Activated CD4-positive, alpha-beta T cell treated with anti-CD3 and anti-CD28 coated beads, Interleukin-2, amount 10 ng/mL, durations not matched to agents 7 days and 5 days (primary cell): ENCODE data around the gene DGKB. TPM values are rescaled to one million over a fixed set of nuclear protein-coding genes. Genes with fewer than 3 reads are reported as not detected.

Source experiments
- CTCF ChIA-PET: fragments of 350-600 bp; sonication (Branson Sonifier 250); formaldehyde crosslinking; loops from one replicate; lab custom pipeline; 2021; ENCODE audit warnings: antibody characterized with exemption; lab: Charles Lee
- POLR2A ChIA-PET: fragments of 350-600 bp; sonication (Branson Sonifier 250); formaldehyde crosslinking; loops from one replicate; lab custom pipeline; 2021; ENCODE audit warnings: antibody characterized with exemption; lab: Charles Lee
- DNase-seq: peaks from one replicate; pipeline ENCODE4 v3.0.0-alpha.2; 2020
- H3K27ac Mint-ChIP-seq: one replicate; pipeline ENCODE4 v1.8.0; 2021; ENCODE audit warnings: mild to moderate bottlenecking, moderate library complexity, mixed read lengths
- H3K27me3 Mint-ChIP-seq: one replicate; pipeline ENCODE4 v1.8.0; 2021; ENCODE audit warnings: mixed read lengths
- H3K36me3 Mint-ChIP-seq: one replicate; pipeline ENCODE4 v1.8.0; 2021; ENCODE audit warnings: low read depth, mixed read lengths
- H3K4me1 Mint-ChIP-seq: one replicate; pipeline ENCODE4 v1.8.0; 2021; ENCODE audit warnings: mixed read lengths
- H3K4me3 Mint-ChIP-seq: one replicate; pipeline ENCODE4 v1.8.0; 2021; ENCODE audit warnings: mild to moderate bottlenecking, moderate library complexity, mixed read lengths
- H3K9me3 Mint-ChIP-seq: one replicate; pipeline ENCODE4 v1.8.0; 2021; ENCODE audit warnings: mixed read lengths
- total RNA-seq, 2 experiments: library from RNA; stranded (reverse); gene quantifications; one replicate each; pipeline ENCODE4 v1.2.3, GENCODE V29; 2021

DGKB gene
- total RNA-seq, 2 experiments from 2014 or later, result not detected

GRCh38 chr7:14685167-14685566, 217.4 kb downstream of the DGKB start:
- POLR2A ChIA-PET, result no interaction called here
- H3K27me3 Mint-ChIP-seq, result no peaks in the 10 kb centered on the region
- DNase-seq, result no peak
- H3K4me3 Mint-ChIP-seq, result no peak overlapping the region
- H3K36me3 Mint-ChIP-seq, result no peaks in the 10 kb centered on the region
- CTCF ChIA-PET, result no interaction called here
- no peaks in the 10 kb centered on the region for H3K9me3 Mint-ChIP-seq
- H3K27ac Mint-ChIP-seq, result no peak overlapping the region
- H3K4me1 Mint-ChIP-seq, result no peaks in the 10 kb centered on the region

- Mint-ChIP-seq H3K4me1 (no peaks in the 10 kb centered on the region), H3K27ac (no peak overlapping the region), H3K27me3 (no peaks in the 10 kb centered on the region), H3K4me3 (no peak overlapping the region), H3K9me3 (no peaks in the 10 kb centered on the region), H3K36me3 (no peaks in the 10 kb centered on the region)
- no peak for DNase-seq
- ChIA-PET CTCF (no interaction called here), POLR2A (no interaction called here)
Measured at GRCh38 chr7:14682910-14683465, 219.6 kb downstream of the DGKB start.

GRCh38 chr7:14676896-14677295, 225.7 kb downstream of the DGKB start:
- POLR2A ChIA-PET, result no interaction called here
- no peaks in the 10 kb centered on the region for H3K36me3 Mint-ChIP-seq

GRCh38 chr7:14673202-14673601, 229.3 kb downstream of the DGKB start:
- no peaks in the 10 kb centered on the region for H3K9me3 Mint-ChIP-seq
- H3K27me3 Mint-ChIP-seq, result no peaks in the 10 kb centered on the region
- H3K4me1 Mint-ChIP-seq, result no peaks in the 10 kb centered on the region
- H3K36me3 Mint-ChIP-seq, result no peaks in the 10 kb centered on the region
- no peak for DNase-seq
- ChIA-PET CTCF (no interaction called here), POLR2A (no interaction called here)
- no peak overlapping the region for H3K27ac Mint-ChIP-seq
- no peak overlapping the region for H3K4me3 Mint-ChIP-seq

More at GRCh38 chr7:14676896-14677295, 225.7 kb downstream of the DGKB start:
- CTCF ChIA-PET, result no interaction called here
- Mint-ChIP-seq H3K9me3 (no peaks in the 10 kb centered on the region), H3K4me1 (no peaks in the 10 kb centered on the region), H3K27me3 (no peaks in the 10 kb centered on the region), H3K27ac (no peak overlapping the region), H3K4me3 (no peak overlapping the region)
- DNase-seq, result no peak

- Mint-ChIP-seq H3K9me3 (no peaks in the 10 kb centered on the region), H3K4me3 (no peak overlapping the region), H3K27ac (no peak overlapping the region), H3K4me1 (no peaks in the 10 kb centered on the region), H3K36me3 (no peaks in the 10 kb centered on the region), H3K27me3 (no peaks in the 10 kb centered on the region)
- POLR2A ChIA-PET, result no interaction called here
- CTCF ChIA-PET, result no interaction called here
- no peak for DNase-seq
Measured at GRCh38 chr7:14666913-14667312, 235.6 kb downstream of the DGKB start.

- no peaks in the 10 kb centered on the region for H3K9me3 Mint-ChIP-seq
- no peaks in the 10 kb centered on the region for H3K36me3 Mint-ChIP-seq
- no peaks in the 10 kb centered on the region for H3K27me3 Mint-ChIP-seq
- H3K4me3 Mint-ChIP-seq, result no peak overlapping the region
- DNase-seq, result no peak
- ChIA-PET CTCF (no interaction called here), POLR2A (no interaction called here)
- no peak overlapping the region for H3K27ac Mint-ChIP-seq
- no peaks in the 10 kb centered on the region for H3K4me1 Mint-ChIP-seq
Measured at GRCh38 chr7:14666304-14666703, 236.2 kb downstream of the DGKB start.

GRCh38 chr7:14639801-14640200, 262.8 kb downstream of the DGKB start:
- Mint-ChIP-seq H3K4me3 (no peak overlapping the region), H3K9me3 (peaks cover 12% of the 10 kb centered on the region), H3K36me3 (no peaks in the 10 kb centered on the region), H3K4me1 (no peaks in the 10 kb centered on the region), H3K27ac (no peak overlapping the region), H3K27me3 (no peaks in the 10 kb centered on the region)
- ChIA-PET CTCF (no interaction called here), POLR2A (no interaction called here)
- DNase-seq, result no peak

GRCh38 chr7:14639329-14639728, 263.2 kb downstream of the DGKB start:
- CTCF ChIA-PET, result no interaction called here
- POLR2A ChIA-PET, result no interaction called here
- Mint-ChIP-seq H3K27me3 (no peaks in the 10 kb centered on the region), H3K27ac (no peak overlapping the region), H3K9me3 (peaks cover 12% of the 10 kb centered on the region), H3K36me3 (no peaks in the 10 kb centered on the region), H3K4me3 (no peak overlapping the region), H3K4me1 (no peaks in the 10 kb centered on the region)
- no peak for DNase-seq

- no peak overlapping the region for H3K27ac Mint-ChIP-seq
- H3K27me3 Mint-ChIP-seq, result no peaks in the 10 kb centered on the region
- DNase-seq, result no peak
- ChIA-PET CTCF (no interaction called here), POLR2A (no interaction called here)
- no peaks in the 10 kb centered on the region for H3K4me1 Mint-ChIP-seq
- H3K36me3 Mint-ChIP-seq, result no peaks in the 10 kb centered on the region
- H3K9me3 Mint-ChIP-seq, result peaks cover 2% of the 10 kb centered on the region
- no peak overlapping the region for H3K4me3 Mint-ChIP-seq
Measured at GRCh38 chr7:14637968-14638367, 264.6 kb downstream of the DGKB start.

GRCh38 chr7:14635955-14636354, 266.6 kb downstream of the DGKB start:
- ChIA-PET POLR2A (no interaction called here), CTCF (no interaction called here)
- H3K36me3 Mint-ChIP-seq, result no peaks in the 10 kb centered on the region
- no peaks in the 10 kb centered on the region for H3K4me1 Mint-ChIP-seq
- H3K4me3 Mint-ChIP-seq, result no peak overlapping the region
- H3K27ac Mint-ChIP-seq, result no peak overlapping the region
- no peaks in the 10 kb centered on the region for H3K27me3 Mint-ChIP-seq
- H3K9me3 Mint-ChIP-seq, result no peaks in the 10 kb centered on the region
- DNase-seq, result no peak

- DNase-seq, result no peak
- Mint-ChIP-seq H3K27ac (no peak overlapping the region), H3K9me3 (no peaks in the 10 kb centered on the region), H3K36me3 (no peaks in the 10 kb centered on the region), H3K4me3 (no peak overlapping the region), H3K27me3 (no peaks in the 10 kb centered on the region), H3K4me1 (no peaks in the 10 kb centered on the region)
- POLR2A ChIA-PET, result no interaction called here
- CTCF ChIA-PET, result no interaction called here
Measured at GRCh38 chr7:14630048-14630447, 272.5 kb downstream of the DGKB start.

- no peaks in the 10 kb centered on the region for H3K9me3 Mint-ChIP-seq
- H3K36me3 Mint-ChIP-seq, result no peaks in the 10 kb centered on the region
- no peak overlapping the region for H3K27ac Mint-ChIP-seq
- H3K27me3 Mint-ChIP-seq, result no peaks in the 10 kb centered on the region
- ChIA-PET POLR2A (no interaction called here), CTCF (no interaction called here)
- H3K4me1 Mint-ChIP-seq, result no peaks in the 10 kb centered on the region
- H3K4me3 Mint-ChIP-seq, result no peak overlapping the region
- DNase-seq, result no peak
Measured at GRCh38 chr7:14628516-14628915, 274.0 kb downstream of the DGKB start.

- ChIA-PET CTCF (no interaction called here), POLR2A (no interaction called here)
- no peak overlapping the region for H3K4me3 Mint-ChIP-seq
- no peak overlapping the region for H3K27ac Mint-ChIP-seq
- H3K9me3 Mint-ChIP-seq, result no peaks in the 10 kb centered on the region
- H3K4me1 Mint-ChIP-seq, result no peaks in the 10 kb centered on the region
- no peaks in the 10 kb centered on the region for H3K27me3 Mint-ChIP-seq
- no peak for DNase-seq
- no peaks in the 10 kb centered on the region for H3K36me3 Mint-ChIP-seq
Measured at GRCh38 chr7:14626076-14626475, 276.5 kb downstream of the DGKB start.

- no peak overlapping the region for H3K27ac Mint-ChIP-seq
- POLR2A ChIA-PET, result no interaction called here
- CTCF ChIA-PET, result no interaction called here
- H3K27me3 Mint-ChIP-seq, result no peaks in the 10 kb centered on the region
- H3K4me3 Mint-ChIP-seq, result no peak overlapping the region
- no peaks in the 10 kb centered on the region for H3K4me1 Mint-ChIP-seq
- no peaks in the 10 kb centered on the region for H3K9me3 Mint-ChIP-seq
- no peaks in the 10 kb centered on the region for H3K36me3 Mint-ChIP-seq
- DNase-seq, result no peak
Measured at GRCh38 chr7:14622559-14622958, 280.0 kb downstream of the DGKB start.
